Endothelial cell of umbilical vein (primary cell): ENCODE measurements around the gene DPYSL4. TPM values are rescaled to one million over a fixed set of nuclear protein-coding genes. Genes with fewer than 3 reads are reported as not detected.
A peak's percentile ranks its signal among the peaks of the same experiment; 100 is the strongest.

Experiments used
- Bru-seq: library from RNA; stranded (reverse); fragments of 400-500 nt; gene quantifications from one replicate; lab custom pipeline; 2021; lab: Mats Ljungman, UMichigan
- BruChase-seq, 2 experiments: library from RNA; stranded (reverse); fragments of 400-500 nt; gene quantifications; one replicate each; lab custom pipeline; 2021; lab: Mats Ljungman, UMichigan
- BruUV-seq: library from RNA; stranded (reverse); fragments of 400-500 nt; replicated peaks from 2 replicates; lab custom pipeline; 2021; lab: Mats Ljungman, UMichigan
- CTCF ChIA-PET: fragments of 300-600, 350-600 bp; sonication (Branson Sonifier 250); formaldehyde crosslinking; loops from one replicate; lab custom pipeline; 2021; ENCODE audit warnings: antibody characterized with exemption, inconsistent platforms; lab: Charles Lee
- POLR2A ChIA-PET: fragments of 300-600, 350-600 bp; sonication (Branson Sonifier 250); formaldehyde crosslinking; loops from one replicate; lab custom pipeline; 2021; ENCODE audit warnings: antibody characterized with exemption, inconsistent platforms; lab: Charles Lee
- DNase-seq: peaks from one replicate; pipeline ENCODE4 v3.0.0-alpha.2; 2011; ENCODE audit warnings: low read depth, low spot score
- FAIRE-seq: peaks from 2 replicates; lab custom pipeline; 2011; peaks lifted over from hg19 to GRCh38; lab: Jason Lieb, UNC
- H2AFZ ChIP-seq: 2 replicates; pipeline ENCODE4 v1.6.0; 2012; ENCODE audit warnings: low read depth, low read length, control low read depth, inconsistent platforms
- H3K27ac ChIP-seq: 2 replicates; pipeline ENCODE4 v1.5.1; 2011; ENCODE audit warnings: low read depth, mild to moderate bottlenecking, control low read depth, low read length, moderate library complexity; ENCODE audit not compliant: insufficient read depth
- H3K27me3 ChIP-seq, 2 experiments: 2 replicates each; pipeline versions ENCODE4 v1.6.0 to v1.6.1; 2011; ENCODE audit warnings: low read length in 2 of 2, mixed read lengths in 1 of 2; ENCODE audit not compliant: control insufficient read depth in 2 of 2, insufficient read depth in 2 of 2
- H3K36me3 ChIP-seq, 2 experiments: 2 replicates in 1 of 2; 3 replicates in 1 of 2; pipeline ENCODE4 v1.5.1; 2011; ENCODE audit warnings: low read length in 2 of 2, mild to moderate bottlenecking in 1 of 2, moderate library complexity in 1 of 2; ENCODE audit not compliant: control insufficient read depth in 2 of 2, insufficient read depth in 2 of 2; ENCODE audit errors: extremely low read depth in 1 of 2
- H3K4me1 ChIP-seq: 3 replicates; pipeline ENCODE4 v1.5.1; 2011; ENCODE audit warnings: mild to moderate bottlenecking, low read length; ENCODE audit not compliant: control insufficient read depth, insufficient read depth; ENCODE audit errors: extremely low read depth
- H3K4me2 ChIP-seq: 2 replicates; pipeline ENCODE4 v1.6.1; 2011; ENCODE audit warnings: low read length, control low read depth, mixed read lengths; ENCODE audit not compliant: insufficient read depth
- H3K4me3 ChIP-seq, 3 experiments: fragments of 200-600 bp in 1 of 3; sonication (generic), shearing (Covaris generic) in 1 of 3; replicated peaks in 1 of 3; 2 replicates each; pipeline ENCODE4 v1.5.1; 2011 to 2016; ENCODE audit warnings: control low read depth in 3 of 3, low read length in 3 of 3, mild to moderate bottlenecking in 2 of 3, inconsistent platforms in 1 of 3, low read depth in 1 of 3, moderate library complexity in 1 of 3; ENCODE audit not compliant: insufficient read depth in 1 of 3
- H3K79me2 ChIP-seq: 2 replicates; pipeline ENCODE4 v1.6.0; 2012; ENCODE audit warnings: low read length, inconsistent platforms; ENCODE audit not compliant: control insufficient read depth, insufficient read depth
- H3K9ac ChIP-seq: replicated peaks from 2 replicates; pipeline ENCODE3; 2011; ENCODE audit warnings: low read length, control low read depth; ENCODE audit not compliant: insufficient read depth; ENCODE audit errors: extremely low read depth
- H3K9me1 ChIP-seq: replicated peaks from 3 replicates; pipeline ENCODE4 v1.6.0; 2011; ENCODE audit warnings: mild to moderate bottlenecking, low read length; ENCODE audit not compliant: control insufficient read depth, insufficient read depth; ENCODE audit errors: extremely low read depth
- H3K9me3 ChIP-seq: replicated peaks from 2 replicates; pipeline ENCODE4 v1.5.1; 2012; ENCODE audit warnings: low read length, inconsistent platforms; ENCODE audit not compliant: control insufficient read depth, insufficient read depth
- H4K20me1 ChIP-seq: replicated peaks from 2 replicates; pipeline ENCODE3; 2011; ENCODE audit warnings: mild to moderate bottlenecking, low read length; ENCODE audit not compliant: control insufficient read depth, insufficient read depth; ENCODE audit errors: extremely low read depth
- CTCF ChIP-seq, 2 donors: IDR thresholded peaks; 1 replicate in 1 of 2; 2 replicates in 1 of 2; pipeline ENCODE4 v1.5.1; 2011; ENCODE audit warnings: low read length in 2 of 2, mild to moderate bottlenecking in 2 of 2, moderate library complexity in 2 of 2, control low read depth in 1 of 2, inconsistent platforms in 1 of 2, low read depth in 1 of 2; ENCODE audit not compliant: insufficient read depth in 1 of 2; ENCODE audit errors: extremely low read depth in 1 of 2
- EZH2 ChIP-seq: IDR thresholded peaks from 2 replicates; pipeline ENCODE4 v1.6.1; 2012; ENCODE audit warnings: borderline replicate concordance, low read depth, mild to moderate bottlenecking, moderate library complexity, low read length, inconsistent platforms; ENCODE audit not compliant: severe bottlenecking
- FOS ChIP-seq: IDR thresholded peaks from 2 replicates; pipeline ENCODE4 v1.6.1; 2011; ENCODE audit warnings: mild to moderate bottlenecking, low read length, moderate library complexity, borderline replicate concordance; ENCODE audit not compliant: insufficient read depth
- GATA2 ChIP-seq: IDR thresholded peaks from 2 replicates; pipeline ENCODE4 v1.7.0; 2011; ENCODE audit warnings: low read depth, mild to moderate bottlenecking, moderate library complexity, mixed read lengths, low read length; ENCODE audit not compliant: insufficient read length, insufficient read depth
- JUN ChIP-seq: IDR thresholded peaks from 2 replicates; pipeline ENCODE4 v1.6.1; 2011; ENCODE audit warnings: borderline replicate concordance, low read depth; ENCODE audit not compliant: insufficient read length, insufficient read depth
- MAX ChIP-seq: IDR thresholded peaks from 2 replicates; pipeline ENCODE4 v1.6.1; 2011; ENCODE audit not compliant: insufficient read depth, insufficient read length
- MYC ChIP-seq: IDR thresholded peaks from one replicate; pipeline ENCODE4 v1.6.1; 2011; ENCODE audit warnings: mild to moderate bottlenecking, low read depth, low read length
- POLR2A ChIP-seq: IDR thresholded peaks from 2 replicates; pipeline ENCODE4 v1.6.1; 2012; ENCODE audit warnings: low read depth, mild to moderate bottlenecking, control low read depth, low read length
- POLR2AphosphoS5 ChIP-seq: IDR thresholded peaks from 2 replicates; pipeline ENCODE4 v1.6.1; 2012; ENCODE audit warnings: low read depth, mild to moderate bottlenecking, control low read depth, low read length, moderate library complexity; ENCODE audit not compliant: insufficient read depth
- dilution Hi-C: fragments of 300-500 bp; cut with MboI; formaldehyde crosslinking; loops from one replicate; pipeline ENCODE4 v1.15.0; 2019; ENCODE audit warnings: low sequenced_read_pairs; ENCODE audit not compliant: extremely low pct_ligation_motif_present
- intact Hi-C: fragments of 100-400 bp; cut with micrococcal nuclease; formaldehyde crosslinking; loops from one replicate; pipeline ENCODE4 v1.10.0; 2022
- long read RNA-seq: library from polyadenylated mRNA; stranded (forward); transcript quantifications from one replicate; pipeline ENCODE4 v2.0.0, GENCODE V29; 2021
- polyA minus RNA-seq, 3 experiments: library from RNA; depleted of rRNA, polyadenylated mRNA; stranded (reverse); fragments of >200 nt; gene quantifications; 1 replicate in 1 of 3; 2 replicates in 2 of 3; pipeline ENCODE4 v1.2.3, GENCODE V29; 2011
- polyA plus RNA-seq, 4 experiments: library from polyadenylated mRNA; depleted of rRNA in 3 of 4; stranded (reverse) in 3 of 4; unstranded in 1 of 4; fragments of >200 nt; gene quantifications; 2 replicates each; pipeline versions ENCODE4 v1.2.1 to v1.2.3, GENCODE V29; 2011 to 2012; ENCODE audit warnings: missing spikeins in 1 of 4
- total RNA-seq: library from RNA; stranded (reverse); gene quantifications from 2 replicates; pipeline ENCODE4 v1.2.3, GENCODE V29; 2021

The DPYSL4 gene
- total RNA-seq (32.9 and 60.0 TPM in 2 replicates), polyA plus RNA-seq (27.1 and 35.0 TPM in 2 replicates), polyA minus RNA-seq (20.0 and 31.5 TPM in 2 replicates), Bru-seq, nascent RNA (percentile 49 among the genes with signal in this experiment), BruChase-seq, experiment 1, labeled RNA remaining after a 6-hour chase (percentile 57 among the genes with signal in this experiment), BruChase-seq, experiment 2, labeled RNA remaining after a 2-hour chase (percentile 52 among the genes with signal in this experiment)
- polyA plus RNA-seq (2011; cell fraction: cytosol; rRNA removed) = 15.8 and 19.9 TPM in 2 replicates
- 48.2 and 58.8 TPM in 2 replicates for polyA plus RNA-seq (2011; cell fraction: nucleus; rRNA removed)
- polyA plus RNA-seq (2012) = 27.6 and 47.9 TPM in 2 replicates
- polyA minus RNA-seq (2011; cell fraction: cytosol; rRNA and poly(A)+ RNA removed) = not detected
- 12.7 and 18.3 TPM in 2 replicates for polyA minus RNA-seq (2011; cell fraction: nucleus; rRNA and poly(A)+ RNA removed)
- long read RNA-seq, transcript DPYSL4-201 (14 exons, 2,729 nt) = major isoform, 11 of 21 reads
- long read RNA-seq, partial matches to known transcripts = 4 of 21 reads
- long read RNA-seq, other reads (novel, unspliced or antisense) = 4 of 21 reads

- Histone ChIP-seq H3K4me2 (peak within 1 kb of the TSS; percentile 27), H3K27me3 (peaks cover 12 to 21% of the 10 kb centered on the region in 2 experiments), H3K4me3 (peak within 1 kb of the TSS in 2 of 3 experiments; percentile 53 to 79), H3K9me1 (no peaks in the 10 kb centered on the region), H3K27ac (no peak within 1 kb of the TSS), H3K9me3 (no peaks in the 10 kb centered on the region), H4K20me1 (no peaks in the 10 kb centered on the region), H3K9ac (peak within 1 kb of the TSS; percentile 66), H3K79me2 (no peaks in the 10 kb centered on the region), H2AFZ (no peak within 1 kb of the TSS), H3K4me1 (no peaks in the 10 kb centered on the region), H3K36me3 (no peaks in the 10 kb centered on the region)
- TF ChIP-seq FOS = no peak
- TF ChIP-seq POLR2AphosphoS5 = no peak
- no peak for TF ChIP-seq JUN
- no peak for TF ChIP-seq MYC
- no peak for TF ChIP-seq GATA2
- TF ChIP-seq POLR2A = no peak
- TF ChIP-seq MAX = no peak
- no peak for TF ChIP-seq CTCF (IDR thresholded peaks at IDR 0.05; ENCODE audit: extremely low read depth in 1 of 2, insufficient read depth in 1 of 2, low read depth in 1 of 2, low read length in 2 of 2)
- TF ChIP-seq EZH2 = no peak
- ChIA-PET POLR2A (no interaction called here), CTCF (no interaction called here)
- intact Hi-C loops = no loop called here
- no TSS peak for BruUV-seq
- FAIRE-seq (no peak), DNase-seq (peak; percentile 6)
- dilution Hi-C loops = no loop called here
These were observed at the start of gene DPYSL4 for GRCh38 chr10:132186488-132187429. TSS of gene DPYSL4 (plus strand) at chr10:132186948. CDS start at chr10:132187064, 116 bp downstream.
